ENCODE results near the gene ZNF22.

ZNF22 gene

GRCh38 chr10:44977287-44978212 lies 23.2 kb upstream of the ZNF22 start:
- DNase-seq (ENCODE audit: low read depth): no peak

GRCh38 chr10:44978213-44978569 lies 22.5 kb upstream of the ZNF22 start:
- DNase-seq (ENCODE audit: low read depth): no peak

- DNase-seq (ENCODE audit: low read depth): no peak
These were observed 22.0 kb upstream of the ZNF22 start, which contains the start of gene DEPP1 for GRCh38 chr10:44978570-44979280. DEPP1 (minus strand) TSS chr10:44978809; CDS start chr10:44978030, 779 bp downstream.

- DNase-seq (ENCODE audit: low read depth): no peak
These were observed 21.2 kb upstream of the ZNF22 start for GRCh38 chr10:44979281-44980191.

GRCh38 chr10:44980309-44981171 lies 20.2 kb upstream of the ZNF22 start:
- DNase-seq (ENCODE audit: low read depth): no peak

GRCh38 chr10:44981172-44982113 lies 19.3 kb upstream of the ZNF22 start:
- DNase-seq (ENCODE audit: low read depth): peak; percentile 58

GRCh38 chr10:44982114-44982460 lies 18.6 kb upstream of the ZNF22 start:
- no peak for DNase-seq (ENCODE audit: low read depth)

- no peak for DNase-seq (ENCODE audit: low read depth)
These were observed 18.2 kb upstream of the ZNF22 start for GRCh38 chr10:44982496-44982895.

- DNase-seq (ENCODE audit: low read depth): no peak
These were observed 17.4 kb upstream of the ZNF22 start for GRCh38 chr10:44983066-44983894.

GRCh38 chr10:44983895-44984278 lies 16.8 kb upstream of the ZNF22 start:
- no peak for DNase-seq (ENCODE audit: low read depth)

GRCh38 chr10:44984671-44985101 lies 16.0 kb upstream of the ZNF22 start:
- DNase-seq (ENCODE audit: low read depth): no peak

GRCh38 chr10:44985175-44985681 lies 15.5 kb upstream of the ZNF22 start:
- DNase-seq (ENCODE audit: low read depth): no peak

GRCh38 chr10:44986179-44986578 lies 14.5 kb upstream of the ZNF22 start:
- no peak for DNase-seq (ENCODE audit: low read depth)

- DNase-seq (ENCODE audit: low read depth): no peak
These were observed 14.1 kb upstream of the ZNF22 start for GRCh38 chr10:44986670-44987069.

- no peak for DNase-seq (ENCODE audit: low read depth)
These were observed 11.7 kb upstream of the ZNF22 start for GRCh38 chr10:44988957-44989585.

- no peak for DNase-seq (ENCODE audit: low read depth)
These were observed 11.0 kb upstream of the ZNF22 start for GRCh38 chr10:44989597-44990301.

GRCh38 chr10:44990302-44990655 lies 10.4 kb upstream of the ZNF22 start:
- no peak for DNase-seq (ENCODE audit: low read depth)

- DNase-seq (ENCODE audit: low read depth): no peak
These were observed 9.8 kb upstream of the ZNF22 start for GRCh38 chr10:44990965-44991364.
